ENCODE data around the gene SLC25A48.
A peak's percentile ranks its signal among the peaks of the same experiment; 100 is the strongest.

The SLC25A48 gene

GRCh38 chr5:135834639-135835529 lies at the start of gene SLC25A48:
SLC25A48 (plus strand) TSS chr5:135834663; CDS start chr5:135834848, 185 bp downstream.
- DNase-seq (ENCODE audit: low read depth in 2 of 2), result peak; percentile 21 to 27

- DNase-seq (ENCODE audit: low read depth in 2 of 2), result no peak
These were observed 33.8 kb upstream of the SLC25A48 start for GRCh38 chr5:135800656-135801055.

DNA sequence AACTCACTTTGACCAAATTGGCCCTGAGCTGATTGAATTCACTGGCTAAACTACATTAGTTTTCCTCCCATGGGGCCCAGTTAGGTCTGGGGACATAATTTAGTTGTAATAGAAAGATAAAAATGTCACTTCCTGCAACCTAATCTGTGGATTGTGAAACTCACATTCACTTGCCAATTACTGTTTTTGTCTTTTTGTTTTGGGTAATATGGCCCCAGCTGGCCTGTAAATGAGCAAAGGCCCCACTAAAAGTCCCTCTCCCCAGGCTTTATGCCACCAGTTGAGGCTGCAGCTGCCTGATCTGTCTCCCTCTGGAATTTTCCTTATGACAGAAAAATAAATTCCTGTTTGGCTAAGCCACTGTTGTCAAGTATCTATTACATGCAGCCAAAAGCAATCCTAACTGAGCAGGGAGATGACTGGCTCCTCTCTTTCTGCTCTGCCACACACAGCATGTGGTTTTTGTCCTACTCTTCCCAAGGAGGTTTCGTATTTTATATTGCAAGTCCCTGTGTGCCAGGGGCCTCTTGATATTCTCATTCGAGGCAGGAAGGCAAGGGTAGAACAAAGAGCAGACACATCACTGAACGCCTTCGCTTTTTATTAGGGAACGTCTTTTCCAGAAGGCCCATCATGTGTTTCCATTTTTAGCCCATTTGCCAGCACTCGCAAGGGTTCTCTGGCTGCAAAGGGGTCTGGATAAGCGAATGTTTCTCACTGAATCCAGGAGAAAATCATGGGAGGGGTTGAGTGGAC lies 24.1 kb upstream of the SLC25A48 start:
- no peak for DNase-seq (ENCODE audit: low read depth in 2 of 2)

- DNase-seq (ENCODE audit: low read depth in 2 of 2), result no peak
These were observed 23.5 kb upstream of the SLC25A48 start for GRCh38 chr5:135811007-135811406.

DNA sequence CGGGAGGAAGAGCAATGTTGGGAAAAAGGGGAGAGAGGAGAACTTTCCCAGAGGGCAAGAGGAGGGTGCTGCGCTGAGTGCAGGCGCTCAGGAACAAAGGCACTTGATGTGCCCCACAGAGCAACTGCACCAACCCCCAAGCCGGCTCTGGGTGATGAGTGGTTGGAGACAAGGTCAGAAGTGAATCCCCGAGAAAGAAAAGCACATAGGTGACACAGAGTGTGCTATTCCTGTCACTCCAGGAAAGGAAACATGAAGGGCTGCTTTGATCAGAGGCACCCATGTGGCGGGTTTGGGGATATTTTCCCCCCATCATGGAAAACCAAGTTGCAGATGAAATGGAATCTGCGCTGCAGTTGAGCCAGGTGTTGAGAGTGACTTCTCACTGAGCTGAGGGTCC lies 20.7 kb upstream of the SLC25A48 start:
- DNase-seq (ENCODE audit: low read depth in 2 of 2), result no peak

GRCh38 chr5:135814316-135814715 lies 20.1 kb upstream of the SLC25A48 start:
- no peak for DNase-seq (ENCODE audit: low read depth in 2 of 2)

- no peak for DNase-seq (ENCODE audit: low read depth in 2 of 2)
These were observed 19.7 kb upstream of the SLC25A48 start for GRCh38 chr5:135814812-135815211.

GRCh38 chr5:135821061-135821801 lies 13.2 kb upstream of the SLC25A48 start:
- no peak for DNase-seq (ENCODE audit: low read depth in 2 of 2)

DNA sequence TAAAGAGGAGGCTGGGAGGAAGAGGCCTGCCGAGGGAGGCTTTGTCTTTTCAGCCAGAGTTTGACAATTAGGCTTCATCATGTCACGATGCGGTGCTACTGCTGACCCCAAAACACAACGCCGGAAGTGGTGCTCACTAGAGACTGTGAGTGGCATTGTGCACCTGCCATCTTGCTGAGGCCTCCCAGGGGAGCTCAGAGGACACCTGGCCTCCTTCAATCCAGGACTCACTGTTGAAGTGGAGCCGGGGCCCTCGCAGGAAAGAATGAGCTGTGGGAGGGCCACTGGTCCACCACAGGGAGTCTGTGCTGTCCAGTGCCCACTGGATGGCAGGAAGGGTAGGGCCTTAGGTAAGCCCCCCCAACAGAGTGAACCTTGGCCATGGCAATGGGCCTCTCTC lies 12.7 kb upstream of the SLC25A48 start:
- no peak for DNase-seq (ENCODE audit: low read depth in 2 of 2)

GRCh38 chr5:135822286-135822685 lies 12.2 kb upstream of the SLC25A48 start:
- no peak for DNase-seq (ENCODE audit: low read depth in 2 of 2)

GRCh38 chr5:135822959-135823358 lies 11.5 kb upstream of the SLC25A48 start:
- no peak for DNase-seq (ENCODE audit: low read depth in 2 of 2)

DNA sequence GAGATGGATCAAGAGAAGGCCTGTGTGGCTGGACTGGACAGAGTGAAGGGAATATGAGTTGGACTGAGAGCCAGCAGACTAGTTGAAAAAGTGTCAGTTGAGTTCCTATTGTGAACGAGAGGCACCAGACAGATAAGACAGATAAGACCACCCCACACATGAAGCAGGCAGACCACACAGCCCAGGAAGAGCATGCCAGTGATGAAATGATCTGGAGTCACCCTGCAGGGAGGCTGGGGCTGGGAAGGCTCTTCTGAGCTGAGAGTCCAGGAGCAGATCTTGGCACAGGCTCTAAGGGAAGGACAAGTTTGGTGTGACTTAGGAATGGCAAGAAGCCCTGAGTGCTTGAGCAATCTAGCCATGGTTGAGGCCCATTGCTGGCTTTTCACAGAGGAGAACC lies 10.6 kb upstream of the SLC25A48 start:
- DNase-seq (ENCODE audit: low read depth in 2 of 2), result no peak

GRCh38 chr5:135824541-135825041 lies 9.9 kb upstream of the SLC25A48 start:
- DNase-seq (ENCODE audit: low read depth in 2 of 2), result no peak

GRCh38 chr5:135825373-135826220 lies 8.9 kb upstream of the SLC25A48 start:
- DNase-seq (ENCODE audit: low read depth in 2 of 2), result no peak

GRCh38 chr5:135826221-135826525 lies 8.3 kb upstream of the SLC25A48 start:
- DNase-seq (ENCODE audit: low read depth in 2 of 2), result no peak

- no peak for DNase-seq (ENCODE audit: low read depth in 2 of 2)
These were observed 7.3 kb upstream of the SLC25A48 start for GRCh38 chr5:135826994-135827671.

- DNase-seq (ENCODE audit: low read depth in 2 of 2), result no peak
These were observed 6.3 kb upstream of the SLC25A48 start for GRCh38 chr5:135827965-135828781.

DNA sequence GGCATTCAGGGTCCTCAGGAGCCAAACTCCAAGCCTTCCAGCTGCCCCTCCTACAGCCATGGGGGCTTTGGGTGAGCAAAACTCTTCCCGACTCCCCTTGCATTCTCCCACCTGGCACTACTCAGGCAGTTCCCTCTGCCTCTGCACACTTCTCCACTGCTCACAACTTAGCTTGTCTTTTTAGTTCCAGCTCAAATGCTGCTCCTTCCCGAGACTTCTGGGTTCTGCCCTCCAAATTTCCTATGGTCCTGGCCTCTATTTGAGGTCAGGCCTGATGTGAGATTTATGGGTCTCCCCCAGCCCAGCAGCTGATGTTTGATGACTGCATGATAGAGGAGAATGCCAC lies 5.7 kb upstream of the SLC25A48 start:
- no peak for DNase-seq (ENCODE audit: low read depth in 2 of 2)

DNA sequence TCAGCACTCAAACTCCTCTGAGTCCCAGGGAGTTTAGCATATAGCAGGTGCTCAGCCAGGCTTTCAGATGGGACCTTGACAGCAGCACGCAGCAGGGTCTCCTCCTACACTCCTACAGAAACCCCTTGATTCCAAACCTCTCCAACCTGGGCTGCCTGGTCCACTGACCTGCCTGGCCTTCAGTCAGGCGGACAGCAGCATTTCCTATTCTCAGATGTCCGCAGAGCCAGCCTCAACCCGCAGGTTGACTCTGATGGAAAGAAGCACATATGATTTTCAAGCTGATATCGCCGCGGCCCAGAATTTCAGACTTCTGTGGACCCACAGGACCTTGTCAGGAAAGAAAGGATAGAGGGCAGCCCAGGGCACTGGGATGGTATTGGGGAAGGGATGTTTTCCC lies 5.3 kb upstream of the SLC25A48 start:
- no peak for DNase-seq (ENCODE audit: low read depth in 2 of 2)
